ENCODE measurements around the gene FOCAD.

Gene FOCAD

GRCh38 chr9:20740929-20741582, 57.0 kb downstream of the FOCAD start:
- no peak for DNase-seq

- DNase-seq: no peak
Observed at GRCh38 chr9:20742833-20743232, 58.8 kb downstream of the FOCAD start.

GRCh38 chr9:20744036-20744630, 60.1 kb downstream of the FOCAD start:
- DNase-seq: no peak

GRCh38 chr9:20746967-20747366, 62.9 kb downstream of the FOCAD start:
- no peak for DNase-seq

GRCh38 chr9:20749496-20750198, 65.6 kb downstream of the FOCAD start:
- DNase-seq: no peak

GRCh38 chr9:20753761-20754160, 69.7 kb downstream of the FOCAD start:
- no peak for DNase-seq

GRCh38 chr9:20754556-20754955, 70.5 kb downstream of the FOCAD start:
- no peak for DNase-seq

- DNase-seq: no peak
Observed at GRCh38 chr9:20760246-20760891, 76.3 kb downstream of the FOCAD start.

- DNase-seq: no peak
Observed at GRCh38 chr9:20770947-20771346, 86.9 kb downstream of the FOCAD start.

GRCh38 chr9:20771729-20772128, 87.7 kb downstream of the FOCAD start:
- no peak for DNase-seq

- no peak for DNase-seq
Observed at GRCh38 chr9:20775683-20776082, 91.6 kb downstream of the FOCAD start.

GRCh38 chr9:20781092-20781491, 97.0 kb downstream of the FOCAD start:
- DNase-seq: no peak

GRCh38 chr9:20782289-20782688, 98.2 kb downstream of the FOCAD start:
- no peak for DNase-seq

- no peak for DNase-seq
Observed at GRCh38 chr9:20783057-20784038, 99.3 kb downstream of the FOCAD start.

GRCh38 chr9:20784196-20784595, 100.1 kb downstream of the FOCAD start:
- no peak for DNase-seq

GRCh38 chr9:20786807-20787206, 102.7 kb downstream of the FOCAD start:
- DNase-seq: no peak

GRCh38 chr9:20788526-20789451, 104.7 kb downstream of the FOCAD start:
- DNase-seq: no peak

- no peak for DNase-seq
Observed at GRCh38 chr9:20790721-20791120, 106.7 kb downstream of the FOCAD start.

GRCh38 chr9:20791682-20792081, 107.6 kb downstream of the FOCAD start:
- no peak for DNase-seq

- DNase-seq: no peak
Observed at GRCh38 chr9:20804489-20805250, 120.6 kb downstream of the FOCAD start.

GRCh38 chr9:20805766-20806165, 121.7 kb downstream of the FOCAD start:
- no peak for DNase-seq

Data from CD4-positive, alpha-beta T cell treated with Interleukin-4 for 4 hours (primary cell).